Activated naive CD8-positive, alpha-beta T cell treated with anti-CD3 and anti-CD28 coated beads, Interleukin-2, amount 50 U/mL, for 16 hours (primary cell): ENCODE results near the gene PPIF.

Experiments
- DNase-seq: peaks from one replicate; pipeline ENCODE4 v3.0.0-alpha.2; 2020; ENCODE audit warnings: low read depth, low spot score

Gene PPIF

DNA sequence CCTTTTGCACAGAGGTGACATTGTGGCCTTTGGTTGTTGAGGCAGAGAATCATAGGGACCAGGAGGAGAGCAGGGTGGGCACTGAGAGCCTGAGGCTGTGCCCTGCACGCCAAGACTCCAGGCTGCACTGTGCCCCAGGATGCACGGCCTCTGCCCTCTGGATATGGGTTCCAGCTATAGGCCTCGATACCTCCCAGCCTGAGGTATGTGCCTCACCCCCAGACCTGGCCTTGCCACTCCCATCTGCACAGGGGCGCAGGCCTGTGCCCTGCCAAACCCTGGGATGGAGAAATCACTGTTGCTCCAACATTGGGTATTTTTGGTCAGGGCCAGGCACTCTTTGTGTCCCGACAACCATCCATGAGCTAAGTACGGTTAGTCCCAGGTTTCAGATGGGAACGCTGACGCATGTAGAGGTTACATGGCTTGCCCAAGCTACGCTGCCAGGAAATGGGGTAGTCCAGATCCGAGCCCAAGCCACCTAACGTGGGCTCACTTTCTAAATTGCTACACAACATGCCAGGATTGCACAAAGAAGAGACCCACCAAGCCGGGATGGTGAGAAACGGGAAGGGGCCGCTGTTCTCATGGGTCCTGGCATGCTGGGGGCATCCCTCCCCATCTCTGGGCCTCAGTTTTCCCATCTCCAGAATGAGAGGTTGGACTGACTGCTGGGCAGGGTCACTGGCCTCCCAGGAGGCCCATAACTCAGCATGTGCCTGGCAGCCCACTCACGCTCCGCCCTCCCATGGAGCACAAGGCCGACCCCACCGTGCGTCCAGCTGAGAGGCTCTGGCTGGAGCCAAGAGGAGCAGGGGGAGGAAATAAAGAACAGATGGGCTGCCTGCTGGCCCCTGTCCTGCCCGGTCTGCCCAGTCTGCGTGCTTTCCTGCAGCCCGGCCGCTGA, 54.0 kb downstream of the PPIF start:
- no peak for DNase-seq

DNA sequence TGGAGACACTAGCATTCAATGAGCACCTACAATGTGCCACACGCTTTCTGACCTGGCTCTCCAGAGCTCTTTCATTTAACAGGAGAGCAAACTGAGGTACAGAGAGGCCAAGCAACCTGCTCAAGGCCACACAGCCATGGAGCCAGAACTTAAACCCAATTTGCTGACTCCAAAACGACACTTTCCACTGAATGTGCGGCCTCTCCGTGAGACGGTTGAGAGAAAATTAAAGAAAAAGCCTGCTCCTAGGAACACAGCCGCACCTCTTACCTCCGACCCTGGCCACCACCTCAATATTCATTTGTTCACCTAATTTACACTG, 55.3 kb downstream of the PPIF start:
- no peak for DNase-seq

DNA sequence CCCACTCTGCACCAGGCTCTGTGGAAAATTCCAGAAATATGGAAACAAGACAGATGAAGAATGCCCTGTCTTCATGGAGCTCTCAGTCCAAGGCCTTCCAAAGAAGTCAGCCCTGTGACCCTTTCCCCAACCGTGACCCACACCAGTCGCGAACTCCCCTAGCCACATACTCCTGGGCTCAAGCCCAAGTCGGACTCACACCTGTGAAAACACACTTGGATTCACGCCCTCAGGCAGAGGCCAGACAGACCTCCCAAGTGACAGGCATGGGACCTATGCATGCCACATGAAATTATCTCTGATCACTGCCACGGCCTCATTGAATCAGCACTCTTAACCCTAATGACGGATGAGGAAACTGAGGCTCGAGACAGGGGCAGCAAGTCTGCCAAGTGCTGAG, 55.7 kb downstream of the PPIF start:
- no peak for DNase-seq

DNA sequence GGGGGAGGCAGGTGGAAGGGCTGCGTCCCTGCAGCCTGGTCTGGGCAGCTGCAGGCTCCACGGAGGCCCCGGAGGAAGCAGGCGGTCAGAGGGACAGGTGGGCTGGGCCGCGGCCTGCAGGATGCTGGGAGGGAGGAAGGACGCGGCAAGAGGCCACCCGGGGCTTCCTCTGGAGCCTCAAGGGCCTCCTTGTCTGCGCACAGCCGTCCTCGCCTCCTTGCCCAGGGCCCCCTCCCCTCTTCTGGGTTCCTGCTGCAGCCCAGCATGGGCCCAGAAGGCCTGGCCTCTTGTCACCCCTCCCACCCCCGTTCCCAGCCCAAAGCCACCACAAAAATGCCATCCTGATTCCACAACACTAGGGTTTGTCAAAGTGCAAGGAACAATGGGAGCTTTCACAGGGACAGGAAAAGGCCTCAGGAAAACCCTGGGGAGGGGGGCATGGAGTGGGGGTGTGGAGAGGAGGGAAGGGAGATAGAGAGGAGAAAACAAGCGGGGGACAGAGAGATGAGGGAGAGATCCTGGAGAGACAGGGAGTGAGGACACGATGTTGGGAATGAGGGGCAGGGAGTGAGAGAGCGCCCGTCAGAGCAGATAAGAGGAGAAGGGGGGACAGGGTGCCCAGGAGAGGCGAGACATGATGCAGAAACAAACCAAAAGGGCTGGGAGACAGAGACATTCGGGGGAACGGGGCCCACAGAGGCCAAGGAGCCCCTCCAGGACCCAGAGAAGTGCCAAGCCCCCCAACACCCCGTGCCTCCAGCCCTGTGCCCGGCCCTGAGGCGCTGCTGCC, 56.4 kb downstream of the PPIF start:
- DNase-seq: no peak

DNA sequence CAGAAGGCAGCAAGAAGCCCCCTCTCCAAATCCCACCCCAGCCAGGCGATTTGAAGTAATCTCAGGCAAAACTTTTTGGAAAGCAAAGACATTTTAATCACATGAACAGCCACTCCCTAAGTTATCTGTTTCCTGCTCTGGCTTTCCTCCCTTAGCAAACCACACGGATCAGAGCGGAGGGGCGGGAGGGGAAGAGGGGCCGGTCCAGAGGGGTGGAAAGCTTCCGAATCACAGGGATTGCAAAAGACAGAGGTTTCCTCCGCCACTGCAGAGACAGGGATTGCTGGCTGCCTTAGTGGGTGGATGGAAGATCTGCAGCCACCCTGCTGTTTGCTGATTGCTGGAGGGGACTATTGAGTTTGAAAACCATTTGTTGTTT, 57.0 kb downstream of the PPIF start:
- DNase-seq: no peak

DNA sequence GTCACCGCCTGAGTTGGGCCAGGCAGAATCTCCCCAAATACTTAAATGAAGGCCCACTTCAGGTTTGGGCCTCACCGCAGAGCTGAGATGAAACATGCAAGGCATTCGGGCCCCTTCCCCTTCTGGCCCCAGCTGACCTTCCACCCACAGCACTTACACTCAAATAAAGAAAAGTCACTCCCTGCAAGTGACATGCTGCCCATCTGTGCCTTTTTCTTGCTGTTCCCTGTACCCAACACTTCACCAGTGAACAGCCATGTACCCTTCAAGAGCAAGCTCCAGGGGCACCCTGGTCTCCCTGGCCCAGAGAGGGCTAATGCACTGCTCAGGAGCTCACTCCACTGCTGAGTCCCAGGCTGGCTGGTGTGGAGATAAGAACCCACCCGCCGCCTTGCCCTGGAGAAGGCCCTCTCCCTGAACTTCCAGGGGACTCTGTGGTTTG, 57.4 kb downstream of the PPIF start:
- no peak for DNase-seq
